DOHH2 (cell line): Measurements from ENCODE around the gene AKAP13.

Experiments
- H3F3A ChIP-seq: fragments of 200-600 bp; sonication (generic), shearing (Covaris generic); 2 replicates; pipeline ENCODE4 v1.6.0; 2016; ENCODE audit warnings: antibody characterized with exemption, mild to moderate bottlenecking; ENCODE audit not compliant: control insufficient read depth, insufficient read depth
- H3K27ac ChIP-seq: fragments of 200-600 bp; sonication (generic); 2 replicates; pipeline ENCODE4 v1.5.1; 2014; ENCODE audit warnings: low read depth, mild to moderate bottlenecking, low read length, moderate library complexity
- H3K27me3 ChIP-seq: fragments of 200-600 bp; sonication (generic); 2 replicates; pipeline ENCODE4 v1.6.1; 2014; ENCODE audit warnings: mild to moderate bottlenecking, low read length, mixed read lengths; ENCODE audit not compliant: control insufficient read depth
- H3K36me3 ChIP-seq: fragments of 200-600 bp; sonication (generic); 2 replicates; pipeline ENCODE4 v1.6.1; 2014; ENCODE audit warnings: mild to moderate bottlenecking, low read length, moderate library complexity, mixed read lengths; ENCODE audit not compliant: control insufficient read depth
- H3K4me1 ChIP-seq: fragments of 200-600 bp; sonication (generic); 2 replicates; pipeline ENCODE4 v1.6.1; 2014; ENCODE audit warnings: mild to moderate bottlenecking, low read length, mixed read lengths; ENCODE audit not compliant: control insufficient read depth
- H3K4me2 ChIP-seq: fragments of 200-600 bp; sonication (generic); 2 replicates; pipeline ENCODE4 v1.6.0; 2014; ENCODE audit warnings: mild to moderate bottlenecking, low read length, moderate library complexity
- H3K4me3 ChIP-seq: fragments of 200-600 bp; sonication (generic); 2 replicates; pipeline ENCODE4 v1.5.1; 2014; ENCODE audit warnings: mild to moderate bottlenecking, low read length, mixed read lengths
- H3K79me2 ChIP-seq: fragments of 200-600 bp; sonication (generic); 2 replicates; pipeline ENCODE4 v1.6.1; 2014; ENCODE audit warnings: mild to moderate bottlenecking, low read length, mixed read lengths; ENCODE audit not compliant: control insufficient read depth
- H3K9me2 ChIP-seq: fragments of 200-600 bp; sonication (generic); replicated peaks from 2 replicates; pipeline ENCODE4 v1.6.1; 2014; ENCODE audit warnings: mild to moderate bottlenecking, low read length, mixed read lengths; ENCODE audit not compliant: control insufficient read depth
- H3K9me3 ChIP-seq: fragments of 200-600 bp; sonication (generic); 2 replicates; pipeline ENCODE4 v1.6.1; 2014; ENCODE audit warnings: antibody characterized with exemption, low read length, mixed read lengths; ENCODE audit not compliant: control insufficient read depth, insufficient read depth
- H4K20me1 ChIP-seq: fragments of 200-600 bp; sonication (generic); 2 replicates; pipeline ENCODE4 v1.6.0; 2014; ENCODE audit warnings: low read depth, mild to moderate bottlenecking, antibody characterized with exemption, low read length, moderate library complexity; ENCODE audit not compliant: control insufficient read depth, insufficient read depth
- EZH2phosphoT487 ChIP-seq: fragments of 200-600 bp; sonication (generic); IDR thresholded peaks from 2 replicates; pipeline ENCODE4 v1.6.1; 2017; ENCODE audit warnings: borderline replicate concordance, mild to moderate bottlenecking, antibody characterized with exemption, low read length, moderate library complexity, mixed read lengths
- TF ChIP-seq, protein P1 (sequence below): fragments of 200-600 bp; sonication (generic); IDR thresholded peaks from one replicate; pipeline ENCODE4 v1.5.1; 2014; ENCODE audit warnings: antibody characterized with exemption, mild to moderate bottlenecking, low read depth, low read length; ENCODE audit not compliant: poor library complexity, severe bottlenecking

AKAP13 gene

GRCh38 chr15:85751291-85752123, 371.1 kb downstream of the AKAP13 start:
- Histone ChIP-seq H3K27me3 (no peaks in the 10 kb centered on the region), H3K36me3 (peaks cover 23% of the 10 kb centered on the region), H3K27ac (no peak overlapping the region), H3K9me3 (no peaks in the 10 kb centered on the region), H3K4me2 (no peak overlapping the region), H3K79me2 (no peaks in the 10 kb centered on the region), H4K20me1 (no peaks in the 10 kb centered on the region; the same call in 1 of the 2 replicates), H3K4me3 (no peak overlapping the region), H3K4me1 (no peaks in the 10 kb centered on the region), H3F3A (0 out of 2 replicates have a peak, but pooled peaks cover 6% of the 10 kb centered on the region), H3K9me2 (no peaks in the 10 kb centered on the region)
- TF ChIP-seq, protein P1, sequence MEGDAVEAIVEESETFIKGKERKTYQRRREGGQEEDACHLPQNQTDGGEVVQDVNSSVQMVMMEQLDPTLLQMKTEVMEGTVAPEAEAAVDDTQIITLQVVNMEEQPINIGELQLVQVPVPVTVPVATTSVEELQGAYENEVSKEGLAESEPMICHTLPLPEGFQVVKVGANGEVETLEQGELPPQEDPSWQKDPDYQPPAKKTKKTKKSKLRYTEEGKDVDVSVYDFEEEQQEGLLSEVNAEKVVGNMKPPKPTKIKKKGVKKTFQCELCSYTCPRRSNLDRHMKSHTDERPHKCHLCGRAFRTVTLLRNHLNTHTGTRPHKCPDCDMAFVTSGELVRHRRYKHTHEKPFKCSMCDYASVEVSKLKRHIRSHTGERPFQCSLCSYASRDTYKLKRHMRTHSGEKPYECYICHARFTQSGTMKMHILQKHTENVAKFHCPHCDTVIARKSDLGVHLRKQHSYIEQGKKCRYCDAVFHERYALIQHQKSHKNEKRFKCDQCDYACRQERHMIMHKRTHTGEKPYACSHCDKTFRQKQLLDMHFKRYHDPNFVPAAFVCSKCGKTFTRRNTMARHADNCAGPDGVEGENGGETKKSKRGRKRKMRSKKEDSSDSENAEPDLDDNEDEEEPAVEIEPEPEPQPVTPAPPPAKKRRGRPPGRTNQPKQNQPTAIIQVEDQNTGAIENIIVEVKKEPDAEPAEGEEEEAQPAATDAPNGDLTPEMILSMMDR: no peak
- TF ChIP-seq EZH2phosphoT487: no peak

DNA sequence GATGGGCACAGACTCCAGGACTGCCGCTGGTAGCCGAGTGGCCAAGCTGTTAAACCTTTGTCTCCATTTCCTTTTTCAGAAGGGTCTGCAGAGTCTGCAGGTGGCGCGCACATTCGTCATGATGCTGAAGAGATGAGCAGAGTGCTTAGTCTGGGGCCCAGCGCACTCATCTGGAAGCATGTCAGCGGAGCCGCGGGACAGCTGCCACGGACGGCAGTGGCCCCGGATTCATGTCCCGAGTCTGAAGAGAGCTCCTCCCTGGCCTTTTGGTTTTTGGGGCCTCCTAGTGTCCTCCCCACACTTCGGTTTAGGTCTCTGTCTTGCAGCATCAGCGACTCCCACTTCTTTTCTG, 371.7 kb downstream of the AKAP13 start:
- Histone ChIP-seq H3K4me1 (no peaks in the 10 kb centered on the region), H3K36me3 (peaks cover 17% of the 10 kb centered on the region), H3K4me2 (no peak overlapping the region), H3K27ac (no peak overlapping the region), H3K9me2 (no peaks in the 10 kb centered on the region), H4K20me1 (no peaks in the 10 kb centered on the region; the same call in 1 of the 2 replicates), H3K79me2 (no peaks in the 10 kb centered on the region), H3K27me3 (no peaks in the 10 kb centered on the region), H3F3A (0 out of 2 replicates have a peak, but pooled peaks cover 6% of the 10 kb centered on the region), H3K4me3 (no peak overlapping the region), H3K9me3 (no peaks in the 10 kb centered on the region)
- TF ChIP-seq, protein P1: no peak
- TF ChIP-seq EZH2phosphoT487: no peak

GRCh38 chr15:85752491-85752961, 372.1 kb downstream of the AKAP13 start:
- no peak overlapping the region for H3K27ac ChIP-seq
- H3K36me3 ChIP-seq: peaks cover 13% of the 10 kb centered on the region
- TF ChIP-seq, protein P1: no peak
- TF ChIP-seq EZH2phosphoT487: no peak
- no peak overlapping the region for H3K4me3 ChIP-seq
- H3K4me1 ChIP-seq: no peaks in the 10 kb centered on the region
- H3F3A ChIP-seq: 0 out of 2 replicates have a peak, but pooled peaks cover 6% of the 10 kb centered on the region
- H3K27me3 ChIP-seq: no peaks in the 10 kb centered on the region
- H3K4me2 ChIP-seq: no peak overlapping the region
- H3K9me2 ChIP-seq: no peaks in the 10 kb centered on the region
- H3K9me3 ChIP-seq: no peaks in the 10 kb centered on the region
- no peaks in the 10 kb centered on the region for H3K79me2 ChIP-seq
- H4K20me1 ChIP-seq: no peaks in the 10 kb centered on the region; the same call in 1 of the 2 replicates
